MM.1S (cell line): ENCODE data around the gene LEAP2.

ENCODE experiments used
- EZH2 ChIP-seq: fragments of 300-600 bp; sonication (generic); optimal IDR thresholded peaks from 2 replicates; pipeline ENCODE3; 2017; ENCODE audit warnings: low read depth, mild to moderate bottlenecking, antibody characterized with exemption, low read length, mixed read lengths
- EZH2phosphoT487 ChIP-seq: fragments of 300-600 bp; sonication (generic); IDR thresholded peaks from 2 replicates; pipeline ENCODE4 v1.6.1; 2018; ENCODE audit warnings: antibody characterized with exemption, low read length
- TF ChIP-seq, protein P1 (sequence below): fragments of 300-600 bp; sonication (generic); IDR thresholded peaks from 2 replicates; pipeline ENCODE4 v1.5.1; 2016; ENCODE audit warnings: antibody characterized with exemption, low read length, mixed read lengths

DNA sequence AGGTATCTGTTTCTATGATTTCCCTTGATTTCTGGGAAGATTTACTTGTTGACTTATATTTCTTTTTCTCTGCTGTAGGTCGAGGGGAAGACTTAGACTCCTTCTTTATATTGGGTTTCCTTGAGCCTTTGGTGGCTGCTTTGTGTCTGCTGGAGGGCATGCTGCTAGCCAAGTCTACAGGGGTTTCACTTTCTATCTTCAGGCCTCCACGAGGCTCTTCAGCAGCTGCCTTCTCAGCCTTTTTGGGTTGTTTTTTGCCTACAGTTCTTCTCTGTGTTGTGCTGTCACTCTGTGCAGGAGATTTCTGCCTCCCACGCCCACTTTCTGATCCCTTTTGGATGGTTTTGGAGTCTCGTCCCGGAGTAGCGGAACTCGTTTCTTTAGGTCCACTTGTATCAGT lies 23.2 kb downstream of the LEAP2 start:
- TF ChIP-seq, protein P1, sequence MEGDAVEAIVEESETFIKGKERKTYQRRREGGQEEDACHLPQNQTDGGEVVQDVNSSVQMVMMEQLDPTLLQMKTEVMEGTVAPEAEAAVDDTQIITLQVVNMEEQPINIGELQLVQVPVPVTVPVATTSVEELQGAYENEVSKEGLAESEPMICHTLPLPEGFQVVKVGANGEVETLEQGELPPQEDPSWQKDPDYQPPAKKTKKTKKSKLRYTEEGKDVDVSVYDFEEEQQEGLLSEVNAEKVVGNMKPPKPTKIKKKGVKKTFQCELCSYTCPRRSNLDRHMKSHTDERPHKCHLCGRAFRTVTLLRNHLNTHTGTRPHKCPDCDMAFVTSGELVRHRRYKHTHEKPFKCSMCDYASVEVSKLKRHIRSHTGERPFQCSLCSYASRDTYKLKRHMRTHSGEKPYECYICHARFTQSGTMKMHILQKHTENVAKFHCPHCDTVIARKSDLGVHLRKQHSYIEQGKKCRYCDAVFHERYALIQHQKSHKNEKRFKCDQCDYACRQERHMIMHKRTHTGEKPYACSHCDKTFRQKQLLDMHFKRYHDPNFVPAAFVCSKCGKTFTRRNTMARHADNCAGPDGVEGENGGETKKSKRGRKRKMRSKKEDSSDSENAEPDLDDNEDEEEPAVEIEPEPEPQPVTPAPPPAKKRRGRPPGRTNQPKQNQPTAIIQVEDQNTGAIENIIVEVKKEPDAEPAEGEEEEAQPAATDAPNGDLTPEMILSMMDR, result no peak
- TF ChIP-seq EZH2 (no peak), EZH2phosphoT487 (no peak)
